HepG2 (cell line): ENCODE data around the gene MED12L. TPM values are rescaled to one million over a fixed set of nuclear protein-coding genes. Genes with fewer than 3 reads are reported as not detected.

Experiments used
- ATAC-seq: fragments of 200-7000 bp; cut with Tn5 transposase; 3 replicates; pipeline ENCODE4 v1.9.1; 2020; ENCODE audit warnings: mild to moderate bottlenecking, moderate library complexity
- BruUV-seq: library from RNA; stranded (reverse); fragments of 400-500 nt; replicated peaks from 2 replicates; lab custom pipeline; 2021; lab: Mats Ljungman, UMichigan
- CTCF ChIA-PET: fragments of 300-600 bp; formaldehyde crosslinking; extraction: SDS; loops from one replicate; lab custom pipeline; 2021; ENCODE audit warnings: low total read pairs, inconsistent platforms, low intra/inter-chr PET ratio; lab: Yijun Ruan, JAX
- POLR2A ChIA-PET: fragments of 350-600 bp; sonication (Branson Sonifier 250); formaldehyde crosslinking; loops from one replicate; lab custom pipeline; 2020; ENCODE audit warnings: antibody characterized with exemption, inconsistent platforms; lab: Yijun Ruan, JAX
- DNase-seq: peaks from one replicate; pipeline ENCODE4 v3.0.0-alpha.2; 2015; ENCODE audit warnings: low spot score
- FAIRE-seq: peaks from 3 replicates; lab custom pipeline; 2011; peaks lifted over from hg19 to GRCh38; lab: Jason Lieb, UNC
- H2AFZ ChIP-seq: one replicate; pipeline ENCODE4 v1.6.1; 2011; ENCODE audit warnings: low read length, inconsistent platforms
- H3K27ac ChIP-seq: fragments of 300-600 bp; 3 replicates; pipeline ENCODE4 v1.8.0; 2011; ENCODE audit warnings: mixed run types, mild to moderate bottlenecking, mixed read lengths, low read length, inconsistent platforms; ENCODE audit not compliant: insufficient read depth; ENCODE audit errors: extremely low read length
- H3K27me3 ChIP-seq, 2 experiments: fragments of 200-600 bp in 1 of 2; 2 replicates in 1 of 2; 3 replicates in 1 of 2; pipeline versions ENCODE4 v1.6.0 to v1.8.0; 2011; ENCODE audit warnings: low read length in 2 of 2, mild to moderate bottlenecking in 2 of 2, moderate library complexity in 2 of 2, inconsistent platforms in 1 of 2; ENCODE audit not compliant: insufficient read depth in 2 of 2, control insufficient read depth in 1 of 2
- H3K36me3 ChIP-seq, 2 experiments: fragments of 200-600 bp in 1 of 2; replicated peaks in 1 of 2; 2 replicates in 1 of 2; 3 replicates in 1 of 2; pipeline versions ENCODE4 v1.5.1 to v1.8.0; 2011; ENCODE audit warnings: low read length in 2 of 2, inconsistent platforms in 1 of 2; ENCODE audit not compliant: insufficient read depth in 2 of 2, control insufficient read depth in 1 of 2
- H3K4me1 ChIP-seq: 2 replicates; pipeline ENCODE4 v1.5.1; 2012; ENCODE audit warnings: low read length, inconsistent platforms; ENCODE audit not compliant: insufficient read depth
- H3K4me2 ChIP-seq: 2 replicates; pipeline ENCODE4 v1.6.0; 2011; ENCODE audit warnings: low read depth, low read length, inconsistent platforms
- H3K4me3 ChIP-seq, 3 experiments: fragments of 200-600 bp in 1 of 3; sonication (generic), shearing (Covaris generic) in 1 of 3; replicated peaks in 1 of 3; 2 replicates each; pipeline ENCODE4 v1.5.1; 2011 to 2016; ENCODE audit warnings: low read length in 3 of 3, inconsistent platforms in 2 of 3, low read depth in 2 of 3, mild to moderate bottlenecking in 2 of 3, control low read depth in 1 of 3, mixed read lengths in 1 of 3; ENCODE audit not compliant: insufficient read depth in 1 of 3
- H3K79me2 ChIP-seq: one replicate; pipeline ENCODE4 v1.6.1; 2011; ENCODE audit warnings: low read length, inconsistent platforms; ENCODE audit not compliant: insufficient read depth
- H3K9ac ChIP-seq: 2 replicates; pipeline ENCODE4 v1.6.0; 2011; ENCODE audit warnings: mild to moderate bottlenecking, low read depth, low read length, inconsistent platforms; ENCODE audit not compliant: insufficient read depth
- H3K9me3 ChIP-seq: 2 replicates; pipeline ENCODE4 v1.5.1; 2012; ENCODE audit warnings: mild to moderate bottlenecking, low read length
- H4K20me1 ChIP-seq: 2 replicates; pipeline ENCODE4 v1.6.0; 2011; ENCODE audit warnings: inconsistent platforms, mild to moderate bottlenecking, low read length, moderate library complexity; ENCODE audit not compliant: insufficient read depth
- IRF2 ChIP-seq: IDR thresholded peaks from 2 replicates; pipeline ENCODE4 v1.6.1; 2018; ENCODE audit warnings: missing genetic modification reagents, missing compliant biosample characterization
- LCORL ChIP-seq, 2 experiments: fragments of 450-650 bp in 1 of 2; sonication (generic) in 1 of 2; formaldehyde crosslinking in 1 of 2; IDR thresholded peaks; 2 replicates each; pipeline versions ENCODE4 v1.5.0 to v1.6.1; 2017 to 2020; ENCODE audit warnings: antibody characterized with exemption in 1 of 2, missing genetic modification reagents in 1 of 2
- MAFK ChIP-seq, 2 experiments: IDR thresholded peaks in 1 of 2; conservative IDR thresholded peaks in 1 of 2; 2 replicates each; pipeline ENCODE4 v1.6.1; 2011; ENCODE audit warnings: improper control_type of control experiment in 2 of 2, low read length in 2 of 2
- MIER3 ChIP-seq: IDR thresholded peaks from 2 replicates; pipeline ENCODE4 v1.6.1; 2016; ENCODE audit warnings: missing compliant biosample characterization, borderline replicate concordance
- MYNN ChIP-seq: sonication (generic); formaldehyde crosslinking; IDR thresholded peaks from 2 replicates; pipeline ENCODE4 v1.4.0; 2020; ENCODE audit warnings: mild to moderate bottlenecking, low read depth, missing genetic modification reagents
- MZF1 ChIP-seq: sonication (generic); formaldehyde crosslinking; IDR thresholded peaks from 2 replicates; pipeline ENCODE4 v1.8.1; 2023; ENCODE audit warnings: mild to moderate bottlenecking, missing genetic modification reagents, borderline replicate concordance
- PATZ1 ChIP-seq: sonication (generic); formaldehyde crosslinking; IDR thresholded peaks from 2 replicates; pipeline ENCODE4 v1.4.0; 2020; ENCODE audit warnings: missing genetic modification reagents
- RFX5 ChIP-seq: IDR thresholded peaks from 2 replicates; pipeline ENCODE4 v1.6.1; 2011; ENCODE audit warnings: low read depth, low read length, improper control_type of control experiment
- RFXANK ChIP-seq: IDR thresholded peaks from 2 replicates; pipeline ENCODE4 v1.6.1; 2016
- RFXAP ChIP-seq: sonication (generic); formaldehyde crosslinking; IDR thresholded peaks from 2 replicates; pipeline ENCODE4 v1.4.0; 2020; ENCODE audit warnings: missing genetic modification reagents, borderline replicate concordance
- TERF1 ChIP-seq: sonication (generic); formaldehyde crosslinking; IDR thresholded peaks from 2 replicates; pipeline ENCODE4 v1.8.0; 2022; ENCODE audit warnings: mild to moderate bottlenecking, missing genetic modification reagents, moderate library complexity
- ZBTB7A ChIP-seq: sonication (generic); formaldehyde crosslinking; IDR thresholded peaks from 2 replicates; pipeline ENCODE4 v1.8.0; 2022; ENCODE audit warnings: mild to moderate bottlenecking, missing genetic modification reagents
- ZFP1 ChIP-seq: IDR thresholded peaks from 2 replicates; pipeline ENCODE4 v1.6.1; 2016
- ZFYVE20 ChIP-seq: sonication (generic); formaldehyde crosslinking; IDR thresholded peaks from 2 replicates; pipeline ENCODE4 v1.8.0; 2023; ENCODE audit warnings: low read depth, mild to moderate bottlenecking, moderate library complexity, missing genetic modification reagents, borderline replicate concordance
- ZKSCAN8 ChIP-seq: IDR thresholded peaks from 2 replicates; pipeline ENCODE4 v1.6.1; 2016; ENCODE audit warnings: borderline replicate concordance, missing genetic modification reagents, missing compliant biosample characterization
- ZNF263 ChIP-seq: sonication (generic); formaldehyde crosslinking; IDR thresholded peaks from 2 replicates; pipeline ENCODE4 v1.4.0; 2020; ENCODE audit warnings: missing genetic modification reagents
- ZNF282 ChIP-seq: fragments of 450-650 bp; IDR thresholded peaks from 2 replicates; pipeline ENCODE4 v1.6.1; 2018; ENCODE audit not compliant: partially characterized antibody
- ZNF484 ChIP-seq: sonication (generic); formaldehyde crosslinking; IDR thresholded peaks from 2 replicates; pipeline ENCODE4 v1.5.1; 2020; ENCODE audit warnings: mild to moderate bottlenecking, low read depth, missing genetic modification reagents, borderline replicate concordance
- ZNF496 ChIP-seq: sonication (generic); formaldehyde crosslinking; IDR thresholded peaks from 2 replicates; pipeline ENCODE4 v1.8.1; 2023; ENCODE audit warnings: mild to moderate bottlenecking, moderate library complexity, missing genetic modification reagents; ENCODE audit not compliant: insufficient replicate concordance
- ZNF558 ChIP-seq: sonication (generic); formaldehyde crosslinking; IDR thresholded peaks from 2 replicates; pipeline ENCODE4 v1.9.0; 2022; ENCODE audit warnings: mild to moderate bottlenecking, missing genetic modification reagents, borderline replicate concordance
- ZNF777 ChIP-seq: sonication (generic); formaldehyde crosslinking; IDR thresholded peaks from 2 replicates; pipeline ENCODE4 v1.4.0; 2020; ENCODE audit warnings: missing genetic modification reagents
- ZNF790 ChIP-seq: sonication (generic); formaldehyde crosslinking; IDR thresholded peaks from 2 replicates; pipeline ENCODE4 v1.8.0; 2022; ENCODE audit warnings: missing genetic modification reagents, mild to moderate bottlenecking, borderline replicate concordance
- ZNF850 ChIP-seq: sonication (generic); formaldehyde crosslinking; conservative IDR thresholded peaks from 2 replicates; pipeline ENCODE4 v1.9.0; 2021; ENCODE audit warnings: mild to moderate bottlenecking, missing genetic modification reagents
- WGBS: methylation state at CpG from one replicate; pipeline ENCODE4 v1.1.6; 2017; ENCODE audit warnings: low lambda C conversion rate; 5-methylcytosine and 5-hydroxymethylcytosine counted together
- in situ Hi-C: cut with HindIII; loops from 2 replicates; pipeline ENCODE4 v1.10.0; 2017; ENCODE audit warnings: low pct_unique_long_range_greater_than_20kb; ENCODE audit not compliant: extremely low pct_ligation_motif_present
- intact Hi-C: fragments of 100-400 bp; cut with micrococcal nuclease; formaldehyde crosslinking; loops from one replicate; pipeline ENCODE4 v1.10.0; 2022; ENCODE audit not compliant: unreplicated experiment
- polyA plus RNA-seq, 8 experiments: library from polyadenylated mRNA; depleted of rRNA in 3 of 8; stranded (reverse) in 7 of 8; unstranded in 1 of 8; fragments of >200 nt; fragmentation: Illumina TruSeq in 4 of 8; extraction: Trizol in 4 of 8; gene quantifications; 2 replicates each; pipeline versions ENCODE4 v1.2.1 to v1.2.3, GENCODE V29; 2011 to 2016; ENCODE audit warnings: low read depth in 4 of 8, missing spikeins in 1 of 8, mixed read lengths in 1 of 8; ENCODE audit not compliant: insufficient read depth in 1 of 8
- total RNA-seq, 5 experiments: library from RNA; depleted of rRNA; stranded (reverse); fragments of >200 nt; fragmentation: Illumina TruSeq; extraction: Trizol; gene quantifications; 2 replicates each; pipeline ENCODE4 v1.2.3, GENCODE V29; 2016; ENCODE audit warnings: low read depth in 1 of 5

The MED12L gene
- total and polyA plus RNA-seq, 2 of the 13 experiments (the other 11 are each of a cell fraction or from before 2014, with no cell fraction given), result 0.07 to 0.64 TPM

- TF ChIP-seq MIER3 (CRISPR knock-in tag) (no peak), LCORL (IDR thresholded peaks at IDR 0.05) (no peak), LCORL (CRISPR knock-in tag; IDR thresholded peaks at IDR 0.05) (no peak), ZFYVE20 (no peak), ZNF777 (no peak), ZNF790 (CRISPR knock-in tag) (no peak), RFXAP (CRISPR knock-in tag) (no peak), MAFK (conservative IDR thresholded peaks at IDR 0.05 in 1 of 2, IDR thresholded peaks at IDR 0.05 in 1 of 2; ENCODE audit: low read length in 2 of 2) (no peak)
Observed at GRCh38 chr3:151452841-151453240, 367.4 kb downstream of the MED12L start (continued).

GRCh38 chr3:151456065-151456464 is 370.6 kb downstream of the MED12L start:
- no peak overlapping the region for H3K4me2 ChIP-seq
- no peak overlapping the region for H3K9ac ChIP-seq
- no peak overlapping the region for H2AFZ ChIP-seq
- no TSS peak for BruUV-seq
- no peak overlapping the region for H3K4me3 ChIP-seq
- FAIRE-seq, result no peak
- TF ChIP-seq MZF1 (no peak), RFXANK (CRISPR knock-in tag) (no peak), PATZ1 (CRISPR knock-in tag) (no peak), ZFP1 (no peak), ZKSCAN8 (no peak), MYNN (CRISPR knock-in tag) (no peak), ZNF484 (CRISPR knock-in tag) (no peak), ZNF558 (CRISPR knock-in tag) (no peak), TERF1 (CRISPR knock-in tag) (no peak), ZBTB7A (CRISPR knock-in tag) (no peak), IRF2 (no peak), RFX5 (no peak), ZNF282 (no peak), ZNF263 (CRISPR knock-in tag) (no peak), ZNF850 (CRISPR knock-in tag) (no peak), ZNF496 (no peak)
- TF ChIP-seq, all 625 proteins: peak for 0
- ChIA-PET POLR2A (no interaction called here), CTCF (no interaction called here)
- no peaks in the 10 kb centered on the region for H4K20me1 ChIP-seq
- WGBS, result under 1% methylated on average over 3 of the region's 3 CpGs
- no peak overlapping the region for H3K27ac ChIP-seq
- DNase-seq (no peak), ATAC-seq (no peak)
- H3K4me1 ChIP-seq, result no peaks in the 10 kb centered on the region
- intact Hi-C loops, result no loop called here
- no peaks in the 10 kb centered on the region for H3K36me3 ChIP-seq
- no peaks in the 10 kb centered on the region for H3K9me3 ChIP-seq
- in situ Hi-C loops, result no loop called here
- H3K79me2 ChIP-seq, result no peaks in the 10 kb centered on the region
- peaks cover under 1 to 22% of the 10 kb centered on the region in 2 experiments; a peak in 4 of 5 replicates for H3K27me3 ChIP-seq
